Adrenal gland (tissue), 5 donors: Measurements from ENCODE around the gene TMSB15B.

Experiments
- CTCF ChIP-seq, 6 experiments: fragments of 450-650 bp in 4 of 6; fragments of 200-600 bp in 2 of 6; sonication (generic) in 1 of 6; IDR thresholded peaks; 1 replicate in 5 of 6; 2 replicates in 1 of 6; pipeline versions ENCODE4 v1.5.1 to v1.8.0; 2016 to 2021; ENCODE audit warnings: antibody characterized with exemption in 6 of 6, mild to moderate bottlenecking in 2 of 6, moderate library complexity in 1 of 6
- POLR2A ChIP-seq, 2 donors: fragments of 450-650 bp; IDR thresholded peaks; one replicate each; pipeline ENCODE4 v1.6.1; 2017; ENCODE audit warnings: antibody characterized with exemption in 2 of 2, mild to moderate bottlenecking in 2 of 2, moderate library complexity in 1 of 2
- donor health status: DM: no; HTN: no; CAD: no.

- TF ChIP-seq CTCF (IDR thresholded peaks at IDR 0.05) (no peak), POLR2A (IDR thresholded peaks at IDR 0.05) (no peak)
These were observed 50.7 kb downstream of the TMSB15B start for GRCh38 chrX:104013158-104013557.
